Measurements from ENCODE around the gene PSMD10. TPM values are rescaled to one million over a fixed set of nuclear protein-coding genes. Genes with fewer than 3 reads are reported as not detected.

PSMD10 gene, protein sequence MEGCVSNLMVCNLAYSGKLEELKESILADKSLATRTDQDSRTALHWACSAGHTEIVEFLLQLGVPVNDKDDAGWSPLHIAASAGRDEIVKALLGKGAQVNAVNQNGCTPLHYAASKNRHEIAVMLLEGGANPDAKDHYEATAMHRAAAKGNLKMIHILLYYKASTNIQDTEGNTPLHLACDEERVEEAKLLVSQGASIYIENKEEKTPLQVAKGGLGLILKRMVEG
- total RNA-seq = 31.7 TPM

- Histone ChIP-seq H3K9me3 (ENCODE audit: low read depth, low read length) (no peaks in the 10 kb centered on the region), H3K4me3 (ENCODE audit: low read length) (peak within 1 kb of the TSS; percentile 66), H3K27me3 (ENCODE audit: insufficient read depth, low read length) (no peaks in the 10 kb centered on the region), H3K4me1 (ENCODE audit: insufficient read depth, low read length) (peaks cover 9% of the 10 kb centered on the region)
Observed at GRCh38 chrX:108091264-108091877, at the start of gene PSMD10, which contains the start of gene ATG4A. TSS of gene PSMD10 (minus strand) at chrX:108091542. CDS start at chrX:108091520, 22 bp downstream. TSS of gene ATG4A (plus strand) at chrX:108091778. CDS start at chrX:108091827, 49 bp downstream.

DNA sequence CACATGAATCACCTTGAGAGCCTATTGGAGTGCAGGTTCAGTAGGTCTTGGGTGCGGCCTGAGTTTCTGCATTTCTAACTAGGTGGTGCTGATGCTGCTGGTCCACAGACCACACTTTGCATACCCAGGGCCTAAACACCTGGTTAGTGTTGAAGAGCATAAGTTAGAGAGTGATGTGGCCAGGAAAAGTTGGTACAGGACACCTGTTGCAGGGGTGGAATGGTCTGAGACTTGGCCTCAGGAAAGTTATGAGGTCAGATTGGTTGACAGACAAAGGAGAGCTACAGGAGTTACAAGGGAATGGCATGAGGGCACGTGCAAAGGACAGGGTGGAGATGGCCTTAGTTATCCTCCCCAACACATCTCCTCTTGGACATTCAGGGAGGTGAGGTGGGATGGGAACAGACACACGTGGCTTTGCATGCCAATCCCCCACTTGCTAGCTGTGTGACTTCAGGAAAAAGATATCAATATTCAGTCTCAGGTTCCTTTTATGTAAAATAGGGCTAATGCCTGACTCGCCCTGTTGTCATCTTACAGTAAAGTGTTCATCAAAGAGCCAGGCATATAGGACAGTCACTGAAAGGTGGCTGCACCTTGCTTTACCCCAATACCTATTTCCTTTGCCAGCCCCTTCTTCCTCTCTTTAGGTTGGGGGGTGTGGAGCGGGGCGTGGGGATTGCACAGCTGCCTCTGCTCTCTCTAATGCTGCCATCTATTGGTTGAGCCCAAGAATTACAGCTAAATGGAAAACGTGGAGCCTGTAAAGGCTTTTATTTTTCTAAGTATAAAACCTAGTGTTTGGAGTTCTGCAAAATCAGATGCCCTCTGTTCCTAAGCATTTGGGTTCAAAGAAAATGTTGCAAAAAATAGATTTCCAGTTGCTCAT is 47.7 kb upstream of the PSMD10 start:
- no peaks in the 10 kb centered on the region for H3K27me3 ChIP-seq (ENCODE audit: insufficient read depth, low read length)
- H3K4me1 ChIP-seq (ENCODE audit: insufficient read depth, low read length) = no peaks in the 10 kb centered on the region
- H3K4me3 ChIP-seq (ENCODE audit: low read length) = no peak overlapping the region

DNA sequence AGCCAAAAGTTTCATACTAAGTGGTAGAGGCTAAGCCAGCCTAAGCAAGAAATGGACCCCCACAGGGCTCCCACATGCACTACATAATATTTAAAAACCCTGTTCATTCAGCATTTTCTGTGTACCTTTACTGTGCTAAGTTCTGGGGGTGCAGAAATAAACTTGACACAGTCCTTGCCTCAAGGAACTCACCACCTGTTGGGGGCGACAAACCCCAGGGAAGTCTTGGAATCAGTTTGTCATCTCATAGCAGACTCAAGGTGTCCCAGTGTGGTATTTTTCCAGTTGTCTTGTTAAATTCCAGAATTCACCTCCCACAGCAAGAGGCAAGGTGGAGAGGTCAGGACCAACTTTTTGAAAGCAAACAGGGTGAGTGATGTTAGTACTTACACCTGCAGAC is 43.4 kb upstream of the PSMD10 start:
- H3K9me3 ChIP-seq (ENCODE audit: low read depth, low read length) = no peaks in the 10 kb centered on the region
- no peaks in the 10 kb centered on the region for H3K4me1 ChIP-seq (ENCODE audit: insufficient read depth, low read length)
- no peaks in the 10 kb centered on the region for H3K27me3 ChIP-seq (ENCODE audit: insufficient read depth, low read length)
- no peak overlapping the region for H3K4me3 ChIP-seq (ENCODE audit: low read length)

More for the DNA sequence above, 47.7 kb upstream of the PSMD10 start:
- no peaks in the 10 kb centered on the region for H3K9me3 ChIP-seq (ENCODE audit: low read depth, low read length)

DNA sequence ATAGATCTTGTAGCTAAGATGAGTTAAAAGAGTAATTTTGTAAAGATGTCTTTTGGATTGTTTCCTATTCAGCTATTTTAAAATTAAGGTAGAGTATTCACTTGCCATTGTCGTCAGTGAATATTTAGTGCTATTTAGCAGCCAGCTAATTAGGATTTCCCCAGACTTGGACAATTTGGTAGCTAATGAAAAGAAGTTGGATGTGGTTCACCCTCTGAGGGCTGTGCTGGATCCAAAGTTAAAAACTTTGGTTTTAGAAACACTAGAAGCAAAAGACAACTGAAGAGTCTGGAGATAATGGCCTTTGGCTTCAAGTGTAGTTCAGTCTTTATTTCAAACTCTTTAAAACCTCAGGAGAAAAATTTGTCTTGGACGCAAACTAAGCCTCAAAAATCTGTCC is 41.5 kb upstream of the PSMD10 start:
- no peaks in the 10 kb centered on the region for H3K27me3 ChIP-seq (ENCODE audit: insufficient read depth, low read length)
- no peak overlapping the region for H3K4me3 ChIP-seq (ENCODE audit: low read length)
- no peaks in the 10 kb centered on the region for H3K4me1 ChIP-seq (ENCODE audit: insufficient read depth, low read length)
- H3K9me3 ChIP-seq (ENCODE audit: low read depth, low read length) = no peaks in the 10 kb centered on the region

DNA sequence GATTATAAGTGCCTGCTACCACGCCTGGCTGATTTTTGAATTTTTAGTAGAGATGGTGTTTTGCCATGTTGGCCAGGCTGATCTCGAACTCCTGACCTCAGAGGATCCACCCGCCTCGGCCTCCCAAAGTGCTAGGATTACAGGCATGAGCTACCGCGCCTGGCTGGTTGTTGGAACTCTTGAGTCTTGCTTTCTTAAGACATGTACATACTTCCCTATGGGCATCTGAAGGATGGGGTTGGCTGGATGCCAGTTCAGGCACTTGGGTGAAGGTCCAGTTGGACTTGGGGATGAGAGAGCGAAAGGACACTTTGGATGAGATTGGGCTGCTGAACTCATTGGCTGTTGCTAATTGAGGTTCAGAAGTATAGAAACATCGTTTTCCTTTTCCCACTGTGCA is 40.7 kb upstream of the PSMD10 start:
- H3K27me3 ChIP-seq (ENCODE audit: insufficient read depth, low read length) = no peaks in the 10 kb centered on the region
- H3K9me3 ChIP-seq (ENCODE audit: low read depth, low read length) = no peaks in the 10 kb centered on the region
- no peaks in the 10 kb centered on the region for H3K4me1 ChIP-seq (ENCODE audit: insufficient read depth, low read length)
- no peak overlapping the region for H3K4me3 ChIP-seq (ENCODE audit: low read length)

DNA sequence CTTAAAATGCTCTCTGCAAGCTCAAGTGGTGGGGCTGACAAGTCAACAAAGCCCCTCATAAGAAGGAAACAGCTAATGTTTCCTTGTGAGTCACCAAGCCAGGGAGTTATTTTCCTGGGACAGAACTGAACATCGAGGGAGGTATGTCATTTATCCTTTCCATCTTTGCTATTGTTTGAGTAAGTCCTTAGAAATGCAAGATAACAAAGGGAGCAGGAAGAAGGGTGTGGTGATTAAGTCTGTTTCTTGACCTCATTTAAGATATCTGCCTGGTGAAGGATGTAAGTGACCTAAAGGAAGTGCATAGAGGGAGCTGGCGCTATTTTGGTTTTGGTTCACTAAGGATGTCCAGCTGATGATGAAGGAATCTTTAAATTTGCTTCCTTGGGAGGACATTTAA is 40.1 kb upstream of the PSMD10 start:
- no peaks in the 10 kb centered on the region for H3K9me3 ChIP-seq (ENCODE audit: low read depth, low read length)
- no peak overlapping the region for H3K4me3 ChIP-seq (ENCODE audit: low read length)
- H3K4me1 ChIP-seq (ENCODE audit: insufficient read depth, low read length) = no peaks in the 10 kb centered on the region
- no peaks in the 10 kb centered on the region for H3K27me3 ChIP-seq (ENCODE audit: insufficient read depth, low read length)

DNA sequence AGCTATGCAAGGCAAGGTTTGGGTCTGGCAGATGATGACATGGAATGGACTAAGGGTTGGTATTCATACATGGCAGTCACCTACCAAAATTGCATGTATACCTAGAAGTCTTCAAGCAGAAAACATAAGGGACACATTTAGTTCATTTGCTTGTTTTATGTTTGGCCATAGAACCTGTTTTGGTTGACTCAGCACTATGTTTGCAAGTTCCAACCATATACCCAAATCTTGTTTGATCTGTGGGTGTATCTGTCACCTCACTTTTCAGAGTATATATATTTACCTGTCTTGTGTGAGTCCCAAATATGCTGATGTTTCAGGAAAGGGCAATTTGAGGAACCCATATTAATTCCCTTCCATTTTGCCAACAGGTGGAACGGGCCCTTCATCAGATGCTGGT is 39.5 kb upstream of the PSMD10 start:
- H3K27me3 ChIP-seq (ENCODE audit: insufficient read depth, low read length) = no peaks in the 10 kb centered on the region
- no peaks in the 10 kb centered on the region for H3K4me1 ChIP-seq (ENCODE audit: insufficient read depth, low read length)
- no peaks in the 10 kb centered on the region for H3K9me3 ChIP-seq (ENCODE audit: low read depth, low read length)
- H3K4me3 ChIP-seq (ENCODE audit: low read length) = no peak overlapping the region

DNA sequence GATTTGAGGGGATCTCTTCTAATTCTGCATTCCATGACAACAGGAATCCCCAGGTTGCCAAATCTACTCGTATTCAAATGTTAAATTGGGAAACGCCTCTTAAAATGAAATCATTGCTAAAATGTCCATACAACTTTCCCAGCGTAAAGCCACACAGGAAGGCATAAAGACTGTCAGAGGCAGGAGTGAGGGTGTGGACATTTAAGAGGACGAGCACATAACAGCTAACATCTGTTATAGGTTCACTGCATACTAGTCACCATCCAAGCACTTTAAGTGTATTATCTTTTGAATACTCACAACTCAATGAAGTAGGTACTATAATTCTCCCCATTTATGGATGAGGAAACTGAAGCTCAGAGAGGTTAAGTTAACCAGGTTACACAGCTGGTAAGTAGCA is 35.8 kb upstream of the PSMD10 start:
- Histone ChIP-seq H3K27me3 (ENCODE audit: insufficient read depth, low read length) (no peaks in the 10 kb centered on the region), H3K4me1 (ENCODE audit: insufficient read depth, low read length) (no peaks in the 10 kb centered on the region), H3K4me3 (ENCODE audit: low read length) (no peak overlapping the region), H3K9me3 (ENCODE audit: low read depth, low read length) (no peaks in the 10 kb centered on the region)

GRCh38 chrX:108126661-108127060 is 35.3 kb upstream of the PSMD10 start:
- no peaks in the 10 kb centered on the region for H3K27me3 ChIP-seq (ENCODE audit: insufficient read depth, low read length)
- H3K9me3 ChIP-seq (ENCODE audit: low read depth, low read length) = no peaks in the 10 kb centered on the region
- no peaks in the 10 kb centered on the region for H3K4me1 ChIP-seq (ENCODE audit: insufficient read depth, low read length)
- no peak overlapping the region for H3K4me3 ChIP-seq (ENCODE audit: low read length)

- no peaks in the 10 kb centered on the region for H3K9me3 ChIP-seq (ENCODE audit: low read depth, low read length)
- H3K4me3 ChIP-seq (ENCODE audit: low read length) = no peak overlapping the region
- H3K27me3 ChIP-seq (ENCODE audit: insufficient read depth, low read length) = no peaks in the 10 kb centered on the region
- no peaks in the 10 kb centered on the region for H3K4me1 ChIP-seq (ENCODE audit: insufficient read depth, low read length)
Observed at GRCh38 chrX:108123591-108124366, 32.4 kb upstream of the PSMD10 start.

DNA sequence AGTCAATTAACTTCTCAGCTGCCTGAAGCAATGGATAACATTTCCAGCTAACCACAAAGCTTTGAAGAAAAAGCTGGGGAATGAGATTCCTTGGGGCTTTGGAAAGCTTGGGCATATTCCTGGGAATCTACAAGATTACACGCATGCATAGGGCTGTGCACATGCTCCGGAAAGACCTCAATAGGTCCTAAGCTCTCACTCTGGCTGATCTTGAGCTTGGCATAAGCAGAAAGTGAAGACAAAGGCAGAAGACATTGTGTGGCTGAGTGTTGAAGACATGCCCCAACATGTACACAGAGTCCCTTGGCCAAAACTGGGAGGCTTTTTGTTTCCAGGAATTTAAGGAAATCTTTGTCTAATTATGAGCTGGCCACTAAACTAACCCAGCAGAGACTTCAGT is 31.4 kb upstream of the PSMD10 start:
- Histone ChIP-seq H3K27me3 (ENCODE audit: insufficient read depth, low read length) (no peaks in the 10 kb centered on the region), H3K4me1 (ENCODE audit: insufficient read depth, low read length) (no peaks in the 10 kb centered on the region), H3K4me3 (ENCODE audit: low read length) (no peak overlapping the region), H3K9me3 (ENCODE audit: low read depth, low read length) (no peaks in the 10 kb centered on the region)

DNA sequence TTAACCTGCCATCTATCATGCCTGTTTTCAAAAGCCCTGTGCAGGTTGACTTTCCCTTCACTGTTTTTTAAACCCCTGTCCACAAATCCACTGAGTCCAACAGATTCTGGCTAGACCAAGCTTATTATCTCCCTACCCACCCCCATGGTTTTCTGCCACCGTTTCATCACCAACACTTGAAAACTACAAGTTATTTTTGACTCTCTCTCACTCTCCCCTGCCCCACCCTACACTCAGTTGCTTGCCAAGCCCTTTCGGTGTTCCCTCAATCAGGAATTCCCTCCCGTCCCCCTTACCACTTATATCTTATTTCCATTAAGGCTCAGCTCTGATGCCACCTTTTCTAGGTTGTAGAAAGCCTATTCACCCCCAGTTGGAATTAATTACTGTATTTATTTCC is 29.9 kb upstream of the PSMD10 start:
- no peak overlapping the region for H3K4me3 ChIP-seq (ENCODE audit: low read length)
- H3K27me3 ChIP-seq (ENCODE audit: insufficient read depth, low read length) = no peaks in the 10 kb centered on the region
- H3K4me1 ChIP-seq (ENCODE audit: insufficient read depth, low read length) = no peaks in the 10 kb centered on the region
- no peaks in the 10 kb centered on the region for H3K9me3 ChIP-seq (ENCODE audit: low read depth, low read length)

DNA sequence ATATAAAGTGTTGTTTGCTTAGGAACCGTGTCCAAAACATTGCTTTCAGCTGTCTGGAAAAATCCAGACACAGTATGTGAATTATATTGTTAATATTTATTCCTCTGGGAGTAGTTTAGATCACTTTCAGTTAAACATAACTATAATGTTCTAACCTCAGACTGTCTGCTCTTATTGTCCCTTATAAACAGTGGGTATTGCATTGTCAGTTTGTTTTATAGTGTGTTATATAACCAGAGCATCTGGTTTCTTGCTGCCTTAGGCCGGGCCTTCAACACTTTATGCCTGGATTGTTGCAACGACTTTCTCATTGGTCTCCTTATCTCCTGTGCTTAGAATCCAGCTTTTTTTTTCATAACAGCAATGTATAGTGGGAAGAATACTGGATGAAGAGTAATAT is 26.6 kb upstream of the PSMD10 start:
- no peaks in the 10 kb centered on the region for H3K27me3 ChIP-seq (ENCODE audit: insufficient read depth, low read length)
- H3K9me3 ChIP-seq (ENCODE audit: low read depth, low read length) = no peaks in the 10 kb centered on the region
- no peak overlapping the region for H3K4me3 ChIP-seq (ENCODE audit: low read length)
- no peaks in the 10 kb centered on the region for H3K4me1 ChIP-seq (ENCODE audit: insufficient read depth, low read length)

DNA sequence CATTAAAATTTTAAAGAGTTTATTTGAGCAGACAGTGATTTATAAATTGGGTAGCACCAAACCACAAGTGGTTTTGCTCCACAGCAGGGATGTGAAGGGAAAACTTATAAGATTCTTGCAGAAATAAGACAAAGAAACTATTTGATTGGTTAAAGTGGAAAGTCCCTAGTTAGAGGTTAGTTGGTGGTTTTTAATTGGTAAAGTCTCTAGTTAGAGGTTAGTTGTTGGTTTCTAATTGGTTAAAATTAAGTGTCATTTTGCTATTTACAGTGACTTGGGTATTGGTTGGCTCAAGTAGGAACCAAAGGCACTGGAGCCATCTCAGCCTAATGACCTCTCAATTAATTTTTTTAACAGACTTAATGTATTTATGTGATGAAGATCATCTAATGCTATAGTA is 23.2 kb upstream of the PSMD10 start:
- no peak overlapping the region for H3K4me3 ChIP-seq (ENCODE audit: low read length)
- H3K4me1 ChIP-seq (ENCODE audit: insufficient read depth, low read length) = no peaks in the 10 kb centered on the region
- H3K9me3 ChIP-seq (ENCODE audit: low read depth, low read length) = no peaks in the 10 kb centered on the region
- no peaks in the 10 kb centered on the region for H3K27me3 ChIP-seq (ENCODE audit: insufficient read depth, low read length)

DNA sequence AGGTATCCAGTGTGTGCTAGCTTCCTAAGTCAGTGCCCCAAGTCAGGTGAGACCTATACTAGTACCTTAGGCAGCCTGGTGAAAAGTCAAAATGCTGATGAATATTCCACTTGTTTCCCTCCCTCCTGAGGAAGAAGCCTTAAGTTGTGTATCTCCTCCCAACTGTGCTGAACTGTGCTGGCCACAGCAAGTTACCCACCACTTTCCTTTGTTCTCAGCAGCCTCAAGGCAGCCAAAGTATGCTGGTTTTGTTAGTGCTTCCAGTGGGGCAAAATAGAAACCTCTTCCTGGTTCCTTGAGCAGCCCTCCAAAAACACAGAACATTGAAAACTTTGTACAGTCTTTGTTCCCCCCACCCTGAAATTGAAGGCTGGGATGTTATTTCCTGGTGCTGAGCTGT is 14.1 kb upstream of the PSMD10 start:
- Histone ChIP-seq H3K9me3 (ENCODE audit: low read depth, low read length) (no peaks in the 10 kb centered on the region), H3K4me1 (ENCODE audit: insufficient read depth, low read length) (no peaks in the 10 kb centered on the region), H3K27me3 (ENCODE audit: insufficient read depth, low read length) (no peaks in the 10 kb centered on the region), H3K4me3 (ENCODE audit: low read length) (no peak overlapping the region)

Measured in mononuclear cell (primary cell).